GM23338 (cell line): ENCODE measurements around the gene PACS1.

ENCODE experiments used
- EZH2 ChIP-seq: fragments of 200-600 bp; sonication (generic); IDR thresholded peaks from one replicate; pipeline ENCODE4 v1.8.0; 2017; ENCODE audit warnings: antibody characterized with exemption, mild to moderate bottlenecking, low read depth; ENCODE audit not compliant: unreplicated experiment
- POLR2AphosphoS5 ChIP-seq: IDR thresholded peaks from 2 replicates; pipeline ENCODE4 v1.6.1; 2016; ENCODE audit warnings: antibody characterized with exemption, low read depth
- TF ChIP-seq, protein P1 (sequence below): IDR thresholded peaks from one replicate; pipeline ENCODE4 v1.6.1; 2018; ENCODE audit warnings: antibody characterized with exemption; ENCODE audit not compliant: unreplicated experiment
- TF ChIP-seq, protein P2 (sequence below), 2 experiments: fragments of 200-600 bp in 1 of 2; sonication (generic) in 1 of 2; conservative IDR thresholded peaks; 2 replicates each; pipeline versions ENCODE4 v1.5.1 to v1.6.1; 2016 to 2017; ENCODE audit warnings: antibody characterized with exemption in 2 of 2, low read depth in 2 of 2, mild to moderate bottlenecking in 2 of 2, moderate library complexity in 1 of 2

DNA sequence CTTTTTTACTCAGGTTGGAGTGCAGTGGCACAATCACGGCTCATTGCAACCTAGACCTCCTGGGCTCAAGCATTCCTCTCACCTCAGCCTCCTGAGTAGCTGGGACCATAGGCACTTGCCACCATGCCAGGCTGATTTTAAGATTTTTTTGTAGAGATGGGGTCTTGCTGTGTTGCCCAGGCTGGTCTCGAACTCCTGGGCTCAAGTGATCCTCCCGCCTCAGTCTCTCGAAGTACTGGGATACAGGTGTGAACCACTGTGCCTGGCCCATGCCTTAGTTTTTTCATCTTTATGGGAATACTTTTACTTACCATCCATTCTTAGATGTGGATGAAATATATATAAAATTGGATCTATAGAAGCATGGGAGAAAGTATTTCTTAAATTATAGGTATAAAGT is 5.2 kb downstream of the PACS1 start:
- TF ChIP-seq, protein P1, sequence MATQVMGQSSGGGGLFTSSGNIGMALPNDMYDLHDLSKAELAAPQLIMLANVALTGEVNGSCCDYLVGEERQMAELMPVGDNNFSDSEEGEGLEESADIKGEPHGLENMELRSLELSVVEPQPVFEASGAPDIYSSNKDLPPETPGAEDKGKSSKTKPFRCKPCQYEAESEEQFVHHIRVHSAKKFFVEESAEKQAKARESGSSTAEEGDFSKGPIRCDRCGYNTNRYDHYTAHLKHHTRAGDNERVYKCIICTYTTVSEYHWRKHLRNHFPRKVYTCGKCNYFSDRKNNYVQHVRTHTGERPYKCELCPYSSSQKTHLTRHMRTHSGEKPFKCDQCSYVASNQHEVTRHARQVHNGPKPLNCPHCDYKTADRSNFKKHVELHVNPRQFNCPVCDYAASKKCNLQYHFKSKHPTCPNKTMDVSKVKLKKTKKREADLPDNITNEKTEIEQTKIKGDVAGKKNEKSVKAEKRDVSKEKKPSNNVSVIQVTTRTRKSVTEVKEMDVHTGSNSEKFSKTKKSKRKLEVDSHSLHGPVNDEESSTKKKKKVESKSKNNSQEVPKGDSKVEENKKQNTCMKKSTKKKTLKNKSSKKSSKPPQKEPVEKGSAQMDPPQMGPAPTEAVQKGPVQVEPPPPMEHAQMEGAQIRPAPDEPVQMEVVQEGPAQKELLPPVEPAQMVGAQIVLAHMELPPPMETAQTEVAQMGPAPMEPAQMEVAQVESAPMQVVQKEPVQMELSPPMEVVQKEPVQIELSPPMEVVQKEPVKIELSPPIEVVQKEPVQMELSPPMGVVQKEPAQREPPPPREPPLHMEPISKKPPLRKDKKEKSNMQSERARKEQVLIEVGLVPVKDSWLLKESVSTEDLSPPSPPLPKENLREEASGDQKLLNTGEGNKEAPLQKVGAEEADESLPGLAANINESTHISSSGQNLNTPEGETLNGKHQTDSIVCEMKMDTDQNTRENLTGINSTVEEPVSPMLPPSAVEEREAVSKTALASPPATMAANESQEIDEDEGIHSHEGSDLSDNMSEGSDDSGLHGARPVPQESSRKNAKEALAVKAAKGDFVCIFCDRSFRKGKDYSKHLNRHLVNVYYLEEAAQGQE = no peak
- TF ChIP-seq EZH2 = no peak
- TF ChIP-seq, protein P2, sequence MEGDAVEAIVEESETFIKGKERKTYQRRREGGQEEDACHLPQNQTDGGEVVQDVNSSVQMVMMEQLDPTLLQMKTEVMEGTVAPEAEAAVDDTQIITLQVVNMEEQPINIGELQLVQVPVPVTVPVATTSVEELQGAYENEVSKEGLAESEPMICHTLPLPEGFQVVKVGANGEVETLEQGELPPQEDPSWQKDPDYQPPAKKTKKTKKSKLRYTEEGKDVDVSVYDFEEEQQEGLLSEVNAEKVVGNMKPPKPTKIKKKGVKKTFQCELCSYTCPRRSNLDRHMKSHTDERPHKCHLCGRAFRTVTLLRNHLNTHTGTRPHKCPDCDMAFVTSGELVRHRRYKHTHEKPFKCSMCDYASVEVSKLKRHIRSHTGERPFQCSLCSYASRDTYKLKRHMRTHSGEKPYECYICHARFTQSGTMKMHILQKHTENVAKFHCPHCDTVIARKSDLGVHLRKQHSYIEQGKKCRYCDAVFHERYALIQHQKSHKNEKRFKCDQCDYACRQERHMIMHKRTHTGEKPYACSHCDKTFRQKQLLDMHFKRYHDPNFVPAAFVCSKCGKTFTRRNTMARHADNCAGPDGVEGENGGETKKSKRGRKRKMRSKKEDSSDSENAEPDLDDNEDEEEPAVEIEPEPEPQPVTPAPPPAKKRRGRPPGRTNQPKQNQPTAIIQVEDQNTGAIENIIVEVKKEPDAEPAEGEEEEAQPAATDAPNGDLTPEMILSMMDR (conservative IDR thresholded peaks at IDR 0.05; ENCODE audit: low read depth in 2 of 2) = no peak
- no peak for TF ChIP-seq POLR2AphosphoS5
